ENCODE measurements around the gene PSMB3. TPM values are rescaled to one million over a fixed set of nuclear protein-coding genes. Genes with fewer than 3 reads are reported as not detected.

The PSMB3 gene
- total and polyA plus RNA-seq, 2 donors from 2014 or later, result 156 to 347 TPM

- Histone ChIP-seq H3K4me3 (ENCODE audit: low read length in 3 of 3) (no peak overlapping the region), H3K9me3 (ENCODE audit: control insufficient read depth in 2 of 3, insufficient read depth in 1 of 3, low read length in 3 of 3) (no peaks in the 10 kb centered on the region), H3K27ac (ENCODE audit: low read depth in 2 of 2, low read length in 2 of 2) (no peak overlapping the region), H3K9ac (ENCODE audit: low read length in 3 of 3) (no peak overlapping the region), H3K36me3 (ENCODE audit: control insufficient read depth in 2 of 3, insufficient read depth in 3 of 3, low read length in 3 of 3) (peaks cover 3 to 45% (median 35%) of the 10 kb centered on the region in 3 donors), H3K4me1 (ENCODE audit: control insufficient read depth in 2 of 3, insufficient read depth in 2 of 3, low read depth in 1 of 3, low read length in 3 of 3) (peaks cover 0 to 9% (median 0%) of the 10 kb centered on the region in 3 donors), H3K27me3 (ENCODE audit: control insufficient read depth, insufficient read depth, low read length) (no peaks in the 10 kb centered on the region)
- intact Hi-C loops (cut with DNase I), result no loop called here
- TF ChIP-seq CTCF (IDR thresholded peaks at IDR 0.05; ENCODE audit: borderline replicate concordance, extremely low read depth, insufficient read depth), result no peak
- DNase-seq (peak in 2 of 5 donors; percentile 44 to 69), FAIRE-seq (no peak)
Measured at GRCh38 chr17:38713456-38714075, 39.0 kb upstream of the PSMB3 start.

- Histone ChIP-seq H3K4me1 (ENCODE audit: control insufficient read depth in 2 of 3, insufficient read depth in 2 of 3, low read depth in 1 of 3, low read length in 3 of 3) (peaks cover 0 to 3% (median 0%) of the 10 kb centered on the region in 3 donors), H3K27me3 (ENCODE audit: control insufficient read depth, insufficient read depth, low read length) (no peaks in the 10 kb centered on the region), H3K9ac (ENCODE audit: low read length in 3 of 3) (no peak overlapping the region), H3K4me3 (ENCODE audit: low read length in 3 of 3) (no peak overlapping the region), H3K36me3 (ENCODE audit: control insufficient read depth in 2 of 3, insufficient read depth in 3 of 3, low read length in 3 of 3) (peaks cover 3 to 46% (median 30%) of the 10 kb centered on the region in 3 donors), H3K9me3 (ENCODE audit: control insufficient read depth in 2 of 3, insufficient read depth in 1 of 3, low read length in 3 of 3) (no peaks in the 10 kb centered on the region), H3K27ac (ENCODE audit: low read depth in 2 of 2, low read length in 2 of 2) (no peak overlapping the region)
- no peak for TF ChIP-seq CTCF (IDR thresholded peaks at IDR 0.05; ENCODE audit: borderline replicate concordance, extremely low read depth, insufficient read depth)
- FAIRE-seq (no peak), DNase-seq (no peak)
- intact Hi-C loops (cut with DNase I), result no loop called here
Measured at GRCh38 chr17:38715216-38715943, 37.2 kb upstream of the PSMB3 start.

GRCh38 chr17:38716368-38717005, 36.1 kb upstream of the PSMB3 start:
- no peak for TF ChIP-seq CTCF (IDR thresholded peaks at IDR 0.05; ENCODE audit: borderline replicate concordance, extremely low read depth, insufficient read depth)
- Histone ChIP-seq H3K9me3 (ENCODE audit: control insufficient read depth in 2 of 3, insufficient read depth in 1 of 3, low read length in 3 of 3) (no peaks in the 10 kb centered on the region), H3K9ac (ENCODE audit: low read length in 3 of 3) (no peak overlapping the region), H3K27ac (ENCODE audit: low read depth in 2 of 2, low read length in 2 of 2) (no peak overlapping the region), H3K36me3 (ENCODE audit: control insufficient read depth in 2 of 3, insufficient read depth in 3 of 3, low read length in 3 of 3) (peaks cover 3 to 54% (median 30%) of the 10 kb centered on the region in 3 donors), H3K27me3 (ENCODE audit: control insufficient read depth, insufficient read depth, low read length) (no peaks in the 10 kb centered on the region), H3K4me3 (ENCODE audit: low read length in 3 of 3) (no peak overlapping the region), H3K4me1 (ENCODE audit: control insufficient read depth in 2 of 3, insufficient read depth in 2 of 3, low read depth in 1 of 3, low read length in 3 of 3) (no peaks in the 10 kb centered on the region)
- DNase-seq (peak in 1 of 5 donors; percentile 29), FAIRE-seq (no peak)
- intact Hi-C loops (cut with DNase I), result no loop called here
